ENCODE results near the gene SULT1A1. TPM values are rescaled to one million over a fixed set of nuclear protein-coding genes. Genes with fewer than 3 reads are reported as not detected.

Gene SULT1A1
- total and polyA plus RNA-seq, 2 of the 13 experiments (the other 11 are each of a cell fraction or from before 2014, with no cell fraction given): 114 to 147 TPM

GRCh38 chr16:28617874-28618273, 8.0 kb upstream of the SULT1A1 start (continued):
- TF ChIP-seq ZBTB42 (CRISPR knock-in tag; IDR thresholded peaks at IDR 0.05): no peak
- no peak for TF ChIP-seq ZNF781 (CRISPR knock-in tag; IDR thresholded peaks at IDR 0.05; ENCODE audit: borderline replicate concordance, not compliant biosample characterization)
- TF ChIP-seq FOSL1 (CRISPR knock-in tag; IDR thresholded peaks at IDR 0.05; ENCODE audit: borderline replicate concordance): no peak
- TF ChIP-seq ZMYM2 (CRISPR knock-in tag; IDR thresholded peaks at IDR 0.05): no peak
- TF ChIP-seq ZIK1 (CRISPR knock-in tag; IDR thresholded peaks at IDR 0.05; ENCODE audit: borderline replicate concordance, low read depth): no peak
- no peak for TF ChIP-seq IRF2 (CRISPR knock-in tag; IDR thresholded peaks at IDR 0.05)
- TF ChIP-seq ZBTB39 (CRISPR knock-in tag; IDR thresholded peaks at IDR 0.05): no peak
- no peak for TF ChIP-seq ZNF619 (CRISPR knock-in tag; IDR thresholded peaks at IDR 0.05)
- peak in 1 of 2 experiments; percentile 45; a peak in 1 of 4 replicates for TF ChIP-seq KLF16 (CRISPR knock-in tag; IDR thresholded peaks at IDR 0.05)
- TF ChIP-seq ARNTL (CRISPR knock-in tag; IDR thresholded peaks at IDR 0.05): no peak
- TF ChIP-seq ZNF576 (CRISPR knock-in tag; IDR thresholded peaks at IDR 0.05): no peak
- TF ChIP-seq ZNF761 (CRISPR knock-in tag; conservative IDR thresholded peaks at IDR 0.05): no peak
- TF ChIP-seq ZNF253 (CRISPR knock-in tag; IDR thresholded peaks at IDR 0.05; ENCODE audit: borderline replicate concordance): no peak
- TF ChIP-seq ZFP41 (CRISPR knock-in tag; IDR thresholded peaks at IDR 0.05; ENCODE audit: borderline replicate concordance): no peak
- TF ChIP-seq ATF7-NPFF (CRISPR knock-in tag; IDR thresholded peaks at IDR 0.05; ENCODE audit: low read depth): no peak
- no peak for TF ChIP-seq ZNF33B (CRISPR knock-in tag; IDR thresholded peaks at IDR 0.05)
- no peak for TF ChIP-seq REST (IDR thresholded peaks at IDR 0.05; ENCODE audit: borderline replicate concordance in 1 of 2, low read depth in 1 of 2, low read length in 2 of 2)
- TF ChIP-seq CENPT (CRISPR knock-in tag; IDR thresholded peaks at IDR 0.05; ENCODE audit: low read depth): no peak
- TF ChIP-seq FOXO4 (CRISPR knock-in tag; conservative IDR thresholded peaks at IDR 0.05): no peak
- TF ChIP-seq TEAD3 (CRISPR knock-in tag; optimal IDR thresholded peaks at IDR 0.05; ENCODE audit: borderline replicate concordance): no peak
- TF ChIP-seq ZNF703 (CRISPR knock-in tag; IDR thresholded peaks at IDR 0.05; ENCODE audit: borderline replicate concordance): no peak
- TF ChIP-seq PRPF4 (IDR thresholded peaks at IDR 0.05; ENCODE audit: low read depth, low read length, poor library complexity, severe bottlenecking): no peak
- no peak for TF ChIP-seq DR1 (CRISPR knock-in tag; IDR thresholded peaks at IDR 0.05)
- no peak for TF ChIP-seq ZNF547 (CRISPR knock-in tag; IDR thresholded peaks at IDR 0.05)
- TF ChIP-seq ZNF644 (CRISPR knock-in tag; IDR thresholded peaks at IDR 0.05; ENCODE audit: low read depth): no peak
